H1 (cell line): ENCODE results near the gene RNF151.
A peak's percentile ranks its signal among the peaks of the same experiment; 100 is the strongest.

Source experiments
- CEBPB ChIP-seq: IDR thresholded peaks from 2 replicates; pipeline ENCODE4 v1.6.1; 2012; ENCODE audit warnings: low read depth, low read length
- CREB1 ChIP-seq: IDR thresholded peaks from 2 replicates; pipeline ENCODE4 v1.6.1; 2012; ENCODE audit warnings: inconsistent platforms
- EP300 ChIP-seq, 2 experiments: IDR thresholded peaks; 1 replicate in 1 of 2; 2 replicates in 1 of 2; pipeline ENCODE4 v1.6.1; 2011 to 2012; ENCODE audit warnings: low read depth in 2 of 2, low read length in 2 of 2, mild to moderate bottlenecking in 2 of 2, borderline replicate concordance in 1 of 2, inconsistent platforms in 1 of 2, moderate library complexity in 1 of 2
- FOSL1 ChIP-seq: IDR thresholded peaks from 2 replicates; pipeline ENCODE4 v1.6.1; 2011; ENCODE audit warnings: mild to moderate bottlenecking, low read depth, low read length, moderate library complexity; ENCODE audit not compliant: insufficient read depth
- MAFK ChIP-seq: IDR thresholded peaks from 2 replicates; pipeline ENCODE4 v1.6.1; 2012; ENCODE audit warnings: low read depth, mild to moderate bottlenecking, improper control_type of control experiment, low read length
- PHF8 ChIP-seq: fragments of 200-600 bp; sonication (generic); conservative IDR thresholded peaks from 2 replicates; pipeline ENCODE4 v1.7.1; 2012; ENCODE audit warnings: low read depth, mild to moderate bottlenecking, inconsistent platforms, low read length, moderate library complexity
- POLR2A ChIP-seq, 2 experiments: IDR thresholded peaks; 1 replicate in 1 of 2; 2 replicates in 1 of 2; pipeline ENCODE4 v1.6.1; 2011; ENCODE audit warnings: low read depth in 2 of 2, low read length in 2 of 2, mild to moderate bottlenecking in 2 of 2; ENCODE audit errors: control extremely low read depth in 1 of 2
- SIN3A ChIP-seq, 2 experiments: IDR thresholded peaks in 1 of 2; conservative IDR thresholded peaks in 1 of 2; 2 replicates each; pipeline ENCODE4 v1.6.1; 2011 to 2012; ENCODE audit warnings: low read length in 2 of 2, improper control_type of control experiment in 1 of 2, low read depth in 1 of 2, mild to moderate bottlenecking in 1 of 2
- SP1 ChIP-seq: IDR thresholded peaks from 2 replicates; pipeline ENCODE4 v1.6.1; 2011; ENCODE audit warnings: low read depth, low read length
- SP2 ChIP-seq: IDR thresholded peaks from 2 replicates; pipeline ENCODE4 v1.6.1; 2012; ENCODE audit warnings: mild to moderate bottlenecking, low read length, inconsistent platforms
- TAF1 ChIP-seq: IDR thresholded peaks from 2 replicates; pipeline ENCODE4 v1.6.1; 2011; ENCODE audit warnings: mild to moderate bottlenecking, low read depth, low read length
- TBP ChIP-seq: IDR thresholded peaks from 2 replicates; pipeline ENCODE4 v1.6.1; 2011; ENCODE audit warnings: low read depth, low read length, improper control_type of control experiment
- TF ChIP-seq, protein P1 (sequence below), 3 experiments: IDR thresholded peaks; 1 replicate in 2 of 3; 2 replicates in 1 of 3; pipeline versions ENCODE4 v1.5.1 to v1.6.1; 2011; ENCODE audit warnings: low read length in 3 of 3, mild to moderate bottlenecking in 3 of 3, inconsistent platforms in 2 of 3, low read depth in 1 of 3, moderate library complexity in 1 of 3; ENCODE audit not compliant: insufficient read depth in 1 of 3; ENCODE audit errors: control extremely low read depth in 1 of 3
- TF ChIP-seq, protein P2 (sequence below): IDR thresholded peaks from 2 replicates; pipeline ENCODE4 v1.6.1; 2012; ENCODE audit warnings: inconsistent platforms

DNA sequence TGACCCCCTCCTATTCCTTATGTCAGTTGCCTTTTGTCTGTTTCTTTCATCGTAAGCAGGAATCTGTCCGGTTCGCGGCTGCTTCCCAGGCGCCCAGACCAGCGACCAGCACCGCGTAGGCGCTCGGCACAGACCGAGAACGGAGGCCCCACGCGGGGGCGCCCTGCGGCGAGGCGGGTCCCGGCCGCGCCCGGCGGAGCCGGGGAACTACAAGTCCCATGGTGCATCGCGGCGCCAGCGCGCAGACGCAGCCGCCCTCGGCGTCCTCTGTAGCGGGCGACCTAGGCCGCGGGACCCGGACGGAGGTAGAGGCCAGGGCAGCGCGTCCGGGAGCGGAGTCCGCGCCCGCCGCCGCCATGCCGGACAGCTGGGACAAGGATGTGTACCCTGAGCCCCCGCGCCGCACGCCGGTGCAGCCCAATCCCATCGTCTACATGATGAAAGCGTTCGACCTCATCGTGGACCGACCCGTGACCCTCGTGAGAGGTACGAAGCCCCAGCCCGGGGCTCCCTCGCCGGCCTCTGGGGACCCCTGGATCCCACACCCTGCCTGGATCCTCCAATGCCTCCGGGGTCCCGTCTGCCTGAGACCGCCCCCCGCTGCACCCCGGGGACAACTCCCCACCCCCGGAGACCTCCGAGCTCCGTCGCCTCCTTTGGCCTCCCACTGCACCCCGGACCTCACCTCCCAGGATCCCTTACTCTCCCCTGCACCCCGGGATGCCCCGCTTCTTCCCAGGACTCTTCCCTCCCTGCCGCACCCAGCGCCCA lies 7.2 kb upstream of the RNF151 start, which contains the start of gene NDUFB10:
- TF ChIP-seq POLR2A (IDR thresholded peaks at IDR 0.05; ENCODE audit: control extremely low read depth in 1 of 2, low read depth in 2 of 2, low read length in 2 of 2) (peak in 1 of 2 experiments; percentile 91; a peak in 2 of 3 replicates), TBP (peak; percentile 72; the same call in 1 of the 2 replicates), EP300 (IDR thresholded peaks at IDR 0.05; ENCODE audit: borderline replicate concordance in 1 of 2, low read depth in 2 of 2, low read length in 2 of 2) (no peak), SP2 (no peak), SIN3A (conservative IDR thresholded peaks at IDR 0.05 in 1 of 2, IDR thresholded peaks at IDR 0.05 in 1 of 2; ENCODE audit: low read depth in 1 of 2, low read length in 2 of 2) (peak; percentile 72 to 74; a peak in 2 of 4 replicates), CREB1 (peak; percentile 60; the same call in 1 of the 2 replicates), FOSL1 (no peak), PHF8 (peak; percentile 87), SP1 (no peak), CEBPB (no peak), MAFK (no peak), TAF1 (peak; percentile 86)
- TF ChIP-seq, protein P1, sequence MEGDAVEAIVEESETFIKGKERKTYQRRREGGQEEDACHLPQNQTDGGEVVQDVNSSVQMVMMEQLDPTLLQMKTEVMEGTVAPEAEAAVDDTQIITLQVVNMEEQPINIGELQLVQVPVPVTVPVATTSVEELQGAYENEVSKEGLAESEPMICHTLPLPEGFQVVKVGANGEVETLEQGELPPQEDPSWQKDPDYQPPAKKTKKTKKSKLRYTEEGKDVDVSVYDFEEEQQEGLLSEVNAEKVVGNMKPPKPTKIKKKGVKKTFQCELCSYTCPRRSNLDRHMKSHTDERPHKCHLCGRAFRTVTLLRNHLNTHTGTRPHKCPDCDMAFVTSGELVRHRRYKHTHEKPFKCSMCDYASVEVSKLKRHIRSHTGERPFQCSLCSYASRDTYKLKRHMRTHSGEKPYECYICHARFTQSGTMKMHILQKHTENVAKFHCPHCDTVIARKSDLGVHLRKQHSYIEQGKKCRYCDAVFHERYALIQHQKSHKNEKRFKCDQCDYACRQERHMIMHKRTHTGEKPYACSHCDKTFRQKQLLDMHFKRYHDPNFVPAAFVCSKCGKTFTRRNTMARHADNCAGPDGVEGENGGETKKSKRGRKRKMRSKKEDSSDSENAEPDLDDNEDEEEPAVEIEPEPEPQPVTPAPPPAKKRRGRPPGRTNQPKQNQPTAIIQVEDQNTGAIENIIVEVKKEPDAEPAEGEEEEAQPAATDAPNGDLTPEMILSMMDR (IDR thresholded peaks at IDR 0.05; ENCODE audit: control extremely low read depth in 1 of 3, insufficient read depth in 1 of 3, low read depth in 1 of 3, low read length in 3 of 3) = peak in 1 of 3 experiments; percentile 35; a peak in 1 of 4 replicates
- TF ChIP-seq, protein P2, sequence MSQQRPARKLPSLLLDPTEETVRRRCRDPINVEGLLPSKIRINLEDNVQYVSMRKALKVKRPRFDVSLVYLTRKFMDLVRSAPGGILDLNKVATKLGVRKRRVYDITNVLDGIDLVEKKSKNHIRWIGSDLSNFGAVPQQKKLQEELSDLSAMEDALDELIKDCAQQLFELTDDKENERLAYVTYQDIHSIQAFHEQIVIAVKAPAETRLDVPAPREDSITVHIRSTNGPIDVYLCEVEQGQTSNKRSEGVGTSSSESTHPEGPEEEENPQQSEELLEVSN = 0 out of 2 replicates have a peak, but pooled peaks have one; percentile 16
